Muscle layer of colon (tissue), 2 donors: ENCODE results near the gene PDCD7.
A peak's percentile ranks its signal among the peaks of the same experiment; 100 is the strongest.

Experiments used
- H3K27ac ChIP-seq: one replicate; pipeline ENCODE4 v1.7.0; 2013; ENCODE audit warnings: low read depth, mild to moderate bottlenecking, low read length, moderate library complexity
- H3K27me3 ChIP-seq, 2 donors: one replicate each; pipeline ENCODE4 v1.7.0; 2013; ENCODE audit warnings: low read length in 2 of 2, mild to moderate bottlenecking in 2 of 2; ENCODE audit not compliant: insufficient read depth in 2 of 2, control insufficient read depth in 1 of 2
- H3K36me3 ChIP-seq: one replicate; pipeline ENCODE4 v1.7.0; 2013; ENCODE audit warnings: mild to moderate bottlenecking, low read length; ENCODE audit not compliant: insufficient read depth
- H3K4me1 ChIP-seq: one replicate; pipeline ENCODE4 v1.7.0; 2013; ENCODE audit warnings: mild to moderate bottlenecking, low read length; ENCODE audit not compliant: insufficient read depth
- H3K4me3 ChIP-seq, 2 donors: one replicate each; pipeline ENCODE4 v1.7.0; 2013; ENCODE audit warnings: low read length in 2 of 2, low read depth in 1 of 2, mild to moderate bottlenecking in 1 of 2, moderate library complexity in 1 of 2
- H3K9ac ChIP-seq: one replicate; pipeline ENCODE4 v1.7.0; 2013; ENCODE audit warnings: low read length
- H3K9me3 ChIP-seq: one replicate; pipeline ENCODE4 v1.7.0; 2013; ENCODE audit warnings: mild to moderate bottlenecking, low read length
- donor health status: abdominal sarcoma.
- donor health status: Adenocarcinoma of cecum.

PDCD7 gene

GRCh38 chr15:65067645-65068402 is 65.8 kb downstream of the PDCD7 start, which contains the start of gene RASL12:
RASL12 (minus strand) TSS chr15:65067991; CDS start chr15:65067835, 156 bp downstream.
- Histone ChIP-seq H3K27ac (peak within 1 kb of the TSS; percentile 89), H3K27me3 (no peaks in the 10 kb centered on the region), H3K36me3 (peaks cover 20% of the 10 kb centered on the region), H3K4me1 (peaks cover 58% of the 10 kb centered on the region), H3K4me3 (peak within 1 kb of the TSS; percentile 65 to 86), H3K9me3 (no peaks in the 10 kb centered on the region), H3K9ac (peak within 1 kb of the TSS; percentile 84)
